ENCODE results near the gene CDHR2.

CDHR2 gene

GRCh38 chr5:176548967-176549444, at the start of gene CDHR2:
Gene CDHR2, plus strand, starts transcription at chr5:176549342. Its CDS starts 16,011 bp downstream, at chr5:176565353.
- DNase-seq = no peak

- no peak for DNase-seq
Observed at GRCh38 chr5:176500511-176500910, 48.6 kb upstream of the CDHR2 start.

GRCh38 chr5:176501333-176501732, 47.8 kb upstream of the CDHR2 start:
- no peak for DNase-seq

GRCh38 chr5:176503496-176503895, 45.6 kb upstream of the CDHR2 start:
- no peak for DNase-seq

- DNase-seq = no peak
Observed at GRCh38 chr5:176507911-176508310, 41.2 kb upstream of the CDHR2 start.

- no peak for DNase-seq
Observed at GRCh38 chr5:176508603-176509002, 40.5 kb upstream of the CDHR2 start.

GRCh38 chr5:176513788-176514187, 35.4 kb upstream of the CDHR2 start:
- DNase-seq = no peak

- DNase-seq = no peak
Observed at GRCh38 chr5:176514244-176514950, 34.7 kb upstream of the CDHR2 start.

- DNase-seq = no peak
Observed at GRCh38 chr5:176515396-176515795, 33.7 kb upstream of the CDHR2 start.

GRCh38 chr5:176517053-176517661, 32.0 kb upstream of the CDHR2 start:
- DNase-seq = no peak

GRCh38 chr5:176519810-176520720, 29.1 kb upstream of the CDHR2 start:
- no peak for DNase-seq

- no peak for DNase-seq
Observed at GRCh38 chr5:176521286-176521685, 27.9 kb upstream of the CDHR2 start.

- DNase-seq = no peak
Observed at GRCh38 chr5:176521699-176522263, 27.4 kb upstream of the CDHR2 start.

GRCh38 chr5:176524138-176524537, 25.0 kb upstream of the CDHR2 start:
- no peak for DNase-seq

GRCh38 chr5:176524987-176525386, 24.2 kb upstream of the CDHR2 start:
- DNase-seq = no peak

GRCh38 chr5:176525677-176526076, 23.5 kb upstream of the CDHR2 start:
- DNase-seq = no peak

- DNase-seq = no peak
Observed at GRCh38 chr5:176526462-176526861, 22.7 kb upstream of the CDHR2 start.

- DNase-seq = no peak
Observed at GRCh38 chr5:176527246-176528222, 21.6 kb upstream of the CDHR2 start.

GRCh38 chr5:176528301-176528700, 20.8 kb upstream of the CDHR2 start:
- DNase-seq = no peak

GRCh38 chr5:176528761-176529115, 20.4 kb upstream of the CDHR2 start:
- no peak for DNase-seq

GRCh38 chr5:176529116-176529740, 19.9 kb upstream of the CDHR2 start:
- DNase-seq = no peak

Data from T1000 (cell line).